HepG2 (cell line): ENCODE results near the gene KLHL21. TPM values are rescaled to one million over a fixed set of nuclear protein-coding genes. Genes with fewer than 3 reads are reported as not detected.

ENCODE experiments used
- FOXK2 ChIP-seq: fragments of 450-650 bp; IDR thresholded peaks from 2 replicates; pipeline ENCODE4 v1.6.1; 2016
- GZF1 ChIP-seq: sonication (generic); formaldehyde crosslinking; IDR thresholded peaks from 2 replicates; pipeline ENCODE4 v1.5.1; 2020; ENCODE audit warnings: mild to moderate bottlenecking, missing genetic modification reagents
- HCFC1 ChIP-seq: fragments of 150-350 bp; IDR thresholded peaks from 2 replicates; pipeline ENCODE4 v1.6.1; 2014; ENCODE audit warnings: low read depth, low read length
- HIVEP1 ChIP-seq: sonication (generic); formaldehyde crosslinking; IDR thresholded peaks from 2 replicates; pipeline ENCODE4 v1.4.0; 2020; ENCODE audit warnings: mild to moderate bottlenecking, missing genetic modification reagents
- HMG20A ChIP-seq: IDR thresholded peaks from 2 replicates; pipeline ENCODE4 v1.6.1; 2016; ENCODE audit warnings: borderline replicate concordance
- HMGA1 ChIP-seq: sonication (generic); formaldehyde crosslinking; conservative IDR thresholded peaks from 2 replicates; pipeline ENCODE4 v1.4.0; 2020; ENCODE audit warnings: missing genetic modification reagents
- HOXA5 ChIP-seq: sonication (generic); formaldehyde crosslinking; IDR thresholded peaks from 2 replicates; pipeline ENCODE4 v1.4.0; 2020; ENCODE audit warnings: missing genetic modification reagents
- KDM2A ChIP-seq: sonication (generic); formaldehyde crosslinking; IDR thresholded peaks from 2 replicates; pipeline ENCODE4 v1.4.0; 2020; ENCODE audit warnings: low read depth, missing genetic modification reagents, borderline replicate concordance
- KLF15 ChIP-seq: sonication (generic); formaldehyde crosslinking; IDR thresholded peaks from 2 replicates; pipeline ENCODE4 v1.8.1; 2023; ENCODE audit warnings: borderline replicate concordance, mild to moderate bottlenecking, inconsistent platforms, missing genetic modification reagents, mixed read lengths
- NFE2 ChIP-seq: sonication (generic); formaldehyde crosslinking; IDR thresholded peaks from 2 replicates; pipeline ENCODE4 v1.4.0; 2020; ENCODE audit warnings: missing genetic modification reagents
- NR1H2 ChIP-seq: sonication (generic); formaldehyde crosslinking; IDR thresholded peaks from 2 replicates; pipeline ENCODE4 v1.8.1; 2022; ENCODE audit warnings: low read depth, missing genetic modification reagents, borderline replicate concordance
- PAWR ChIP-seq: sonication (generic); formaldehyde crosslinking; IDR thresholded peaks from 2 replicates; pipeline ENCODE4 v1.4.0; 2020; ENCODE audit warnings: missing genetic modification reagents, mild to moderate bottlenecking, borderline replicate concordance
- RORA ChIP-seq: sonication (generic); formaldehyde crosslinking; IDR thresholded peaks from 2 replicates; pipeline ENCODE4 v1.5.0; 2020; ENCODE audit warnings: mild to moderate bottlenecking, missing genetic modification reagents, moderate library complexity
- TBL1XR1 ChIP-seq: fragments of 150-350 bp; IDR thresholded peaks from 2 replicates; pipeline ENCODE4 v1.6.1; 2014; ENCODE audit warnings: borderline replicate concordance, low read length; ENCODE audit not compliant: partially characterized antibody
- TMF1 ChIP-seq: sonication (generic); formaldehyde crosslinking; IDR thresholded peaks from 2 replicates; pipeline ENCODE4 v1.8.1; 2022; ENCODE audit warnings: low read depth, missing genetic modification reagents
- TOPORS ChIP-seq: sonication (generic); formaldehyde crosslinking; IDR thresholded peaks from 2 replicates; pipeline ENCODE4 v1.8.0; 2023; ENCODE audit warnings: mild to moderate bottlenecking, missing genetic modification reagents
- ZFP62 ChIP-seq: sonication (generic); formaldehyde crosslinking; IDR thresholded peaks from 2 replicates; pipeline ENCODE4 v1.4.0; 2020; ENCODE audit warnings: missing genetic modification reagents
- ZNF251 ChIP-seq: sonication (generic); formaldehyde crosslinking; IDR thresholded peaks from 2 replicates; pipeline ENCODE4 v1.9.0; 2021; ENCODE audit warnings: mild to moderate bottlenecking, missing genetic modification reagents
- ZNF253 ChIP-seq: sonication (generic); formaldehyde crosslinking; IDR thresholded peaks from 2 replicates; pipeline ENCODE4 v1.8.0; 2022; ENCODE audit warnings: mild to moderate bottlenecking, missing genetic modification reagents, borderline replicate concordance
- ZNF382 ChIP-seq: sonication (generic); formaldehyde crosslinking; IDR thresholded peaks from 2 replicates; pipeline ENCODE4 v1.5.0; 2020; ENCODE audit warnings: missing genetic modification reagents, mild to moderate bottlenecking, borderline replicate concordance
- ZNF616 ChIP-seq: sonication (generic); formaldehyde crosslinking; IDR thresholded peaks from 2 replicates; pipeline ENCODE4 v1.5.0; 2020; ENCODE audit warnings: low read depth, mild to moderate bottlenecking, missing genetic modification reagents
- ZNF678 ChIP-seq: sonication (generic); formaldehyde crosslinking; IDR thresholded peaks from 2 replicates; pipeline ENCODE4 v1.4.0; 2020; ENCODE audit warnings: mild to moderate bottlenecking, missing genetic modification reagents
- ZNF792 ChIP-seq: IDR thresholded peaks from 2 replicates; pipeline ENCODE4 v1.6.1; 2016
- ZSCAN9 ChIP-seq: IDR thresholded peaks from 2 replicates; pipeline ENCODE4 v1.6.1; 2016; ENCODE audit warnings: borderline replicate concordance
- polyA plus RNA-seq, 8 experiments: library from polyadenylated mRNA; depleted of rRNA in 3 of 8; stranded (reverse) in 7 of 8; unstranded in 1 of 8; fragments of >200 nt; fragmentation: Illumina TruSeq in 4 of 8; extraction: Trizol in 4 of 8; gene quantifications; 2 replicates each; pipeline versions ENCODE4 v1.2.1 to v1.2.3, GENCODE V29; 2011 to 2016; ENCODE audit warnings: low read depth in 4 of 8, missing spikeins in 1 of 8, mixed read lengths in 1 of 8; ENCODE audit not compliant: insufficient read depth in 1 of 8
- total RNA-seq, 5 experiments: library from RNA; depleted of rRNA; stranded (reverse); fragments of >200 nt; fragmentation: Illumina TruSeq; extraction: Trizol; gene quantifications; 2 replicates each; pipeline ENCODE4 v1.2.3, GENCODE V29; 2016; ENCODE audit warnings: low read depth in 1 of 5
- TF ChIP-seq, protein P1 (sequence below), 2 experiments: fragments of 450-650 bp in 1 of 2; sonication (generic) in 1 of 2; formaldehyde crosslinking; IDR thresholded peaks; 2 replicates each; pipeline versions ENCODE4 v1.5.0 to v1.8.0; 2020 to 2022; ENCODE audit warnings: mild to moderate bottlenecking in 1 of 2, missing genetic modification reagents in 1 of 2
- TF ChIP-seq, protein P2 (sequence below): sonication (generic); formaldehyde crosslinking; conservative IDR thresholded peaks from 2 replicates; pipeline ENCODE4 v1.8.0; 2022; ENCODE audit warnings: mild to moderate bottlenecking, moderate library complexity, missing genetic modification reagents
- TF ChIP-seq, protein P3 (sequence below): sonication (generic); formaldehyde crosslinking; IDR thresholded peaks from 2 replicates; pipeline ENCODE4 v1.9.0; 2021; ENCODE audit warnings: missing genetic modification reagents, borderline replicate concordance

Gene KLHL21
- total and polyA plus RNA-seq, 2 of the 13 experiments (the other 11 are each of a cell fraction or from before 2014, with no cell fraction given) = 14.8 to 25.0 TPM

DNA sequence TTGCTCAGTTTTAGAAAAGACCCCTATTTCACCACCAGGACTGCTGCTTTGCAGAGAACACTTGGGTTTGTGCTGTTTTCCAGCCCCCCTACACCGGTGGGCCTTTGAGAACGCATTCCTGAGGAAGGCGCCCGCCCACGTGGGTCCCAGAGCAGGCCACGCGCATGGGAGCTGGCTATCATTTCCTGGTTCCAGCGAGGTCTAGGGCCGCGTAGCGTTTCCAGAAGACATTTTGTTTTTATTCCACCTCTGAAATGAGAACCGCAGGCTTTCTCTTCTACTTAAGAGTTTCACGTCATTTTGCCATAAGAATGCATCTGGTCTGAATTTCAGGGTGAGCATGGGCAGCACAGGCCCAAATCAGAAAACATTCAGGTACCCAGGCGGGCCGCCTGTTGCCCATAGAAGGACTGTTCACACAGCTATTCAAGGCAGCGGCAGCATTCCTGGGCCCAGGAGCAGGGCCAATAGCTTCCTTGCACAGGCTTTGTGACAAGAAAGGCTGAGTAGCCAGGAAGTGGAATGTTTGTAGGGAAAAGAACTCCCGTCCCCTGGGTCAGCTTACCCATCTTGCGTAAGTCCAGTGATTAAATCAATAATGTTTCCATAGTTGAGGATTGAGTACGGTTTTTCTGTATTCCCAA is 1.4 kb upstream of the KLHL21 start (continued):
- TF ChIP-seq HOXA5 (no peak), PAWR (CRISPR knock-in tag) (no peak), GZF1 (no peak), ZNF616 (CRISPR knock-in tag) (no peak), HCFC1 (peak; percentile 13; the same call in 1 of the 2 replicates), RORA (no peak), ZNF792 (CRISPR knock-in tag) (peak; percentile 85; the same call in 1 of the 2 replicates), HIVEP1 (no peak), HMG20A (peak; percentile 68), KLF15 (CRISPR knock-in tag) (no peak), ZNF251 (CRISPR knock-in tag) (no peak), FOXK2 (no peak), ZNF382 (CRISPR knock-in tag) (no peak), ZNF678 (CRISPR knock-in tag) (no peak), TOPORS (0 out of 2 replicates have a peak, but pooled peaks have one; percentile 22), HMGA1 (CRISPR knock-in tag) (no peak), ZFP62 (CRISPR knock-in tag) (no peak), TBL1XR1 (no peak), TMF1 (CRISPR knock-in tag) (no peak; the same call in 1 of the 2 replicates), KDM2A (CRISPR knock-in tag) (peak; percentile 76), NFE2 (CRISPR knock-in tag) (no peak), ZNF253 (no peak), ZSCAN9 (CRISPR knock-in tag) (peak; percentile 88), NR1H2 (CRISPR knock-in tag) (no peak)
- TF ChIP-seq, protein P1, sequence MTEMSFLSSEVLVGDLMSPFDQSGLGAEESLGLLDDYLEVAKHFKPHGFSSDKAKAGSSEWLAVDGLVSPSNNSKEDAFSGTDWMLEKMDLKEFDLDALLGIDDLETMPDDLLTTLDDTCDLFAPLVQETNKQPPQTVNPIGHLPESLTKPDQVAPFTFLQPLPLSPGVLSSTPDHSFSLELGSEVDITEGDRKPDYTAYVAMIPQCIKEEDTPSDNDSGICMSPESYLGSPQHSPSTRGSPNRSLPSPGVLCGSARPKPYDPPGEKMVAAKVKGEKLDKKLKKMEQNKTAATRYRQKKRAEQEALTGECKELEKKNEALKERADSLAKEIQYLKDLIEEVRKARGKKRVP (CRISPR knock-in tag; IDR thresholded peaks at IDR 0.05) = peak in 1 of 2 experiments; percentile 56; a peak in 2 of 4 replicates
- TF ChIP-seq, protein P2, sequence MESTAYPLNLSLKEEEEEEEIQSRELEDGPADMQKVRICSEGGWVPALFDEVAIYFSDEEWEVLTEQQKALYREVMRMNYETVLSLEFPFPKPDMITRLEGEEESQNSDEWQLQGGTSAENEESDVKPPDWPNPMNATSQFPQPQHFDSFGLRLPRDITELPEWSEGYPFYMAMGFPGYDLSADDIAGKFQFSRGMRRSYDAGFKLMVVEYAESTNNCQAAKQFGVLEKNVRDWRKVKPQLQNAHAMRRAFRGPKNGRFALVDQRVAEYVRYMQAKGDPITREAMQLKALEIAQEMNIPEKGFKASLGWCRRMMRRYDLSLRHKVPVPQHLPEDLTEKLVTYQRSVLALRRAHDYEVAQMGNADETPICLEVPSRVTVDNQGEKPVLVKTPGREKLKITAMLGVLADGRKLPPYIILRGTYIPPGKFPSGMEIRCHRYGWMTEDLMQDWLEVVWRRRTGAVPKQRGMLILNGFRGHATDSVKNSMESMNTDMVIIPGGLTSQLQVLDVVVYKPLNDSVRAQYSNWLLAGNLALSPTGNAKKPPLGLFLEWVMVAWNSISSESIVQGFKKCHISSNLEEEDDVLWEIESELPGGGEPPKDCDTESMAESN (CRISPR knock-in tag) = peak; percentile 64
- TF ChIP-seq, protein P3, sequence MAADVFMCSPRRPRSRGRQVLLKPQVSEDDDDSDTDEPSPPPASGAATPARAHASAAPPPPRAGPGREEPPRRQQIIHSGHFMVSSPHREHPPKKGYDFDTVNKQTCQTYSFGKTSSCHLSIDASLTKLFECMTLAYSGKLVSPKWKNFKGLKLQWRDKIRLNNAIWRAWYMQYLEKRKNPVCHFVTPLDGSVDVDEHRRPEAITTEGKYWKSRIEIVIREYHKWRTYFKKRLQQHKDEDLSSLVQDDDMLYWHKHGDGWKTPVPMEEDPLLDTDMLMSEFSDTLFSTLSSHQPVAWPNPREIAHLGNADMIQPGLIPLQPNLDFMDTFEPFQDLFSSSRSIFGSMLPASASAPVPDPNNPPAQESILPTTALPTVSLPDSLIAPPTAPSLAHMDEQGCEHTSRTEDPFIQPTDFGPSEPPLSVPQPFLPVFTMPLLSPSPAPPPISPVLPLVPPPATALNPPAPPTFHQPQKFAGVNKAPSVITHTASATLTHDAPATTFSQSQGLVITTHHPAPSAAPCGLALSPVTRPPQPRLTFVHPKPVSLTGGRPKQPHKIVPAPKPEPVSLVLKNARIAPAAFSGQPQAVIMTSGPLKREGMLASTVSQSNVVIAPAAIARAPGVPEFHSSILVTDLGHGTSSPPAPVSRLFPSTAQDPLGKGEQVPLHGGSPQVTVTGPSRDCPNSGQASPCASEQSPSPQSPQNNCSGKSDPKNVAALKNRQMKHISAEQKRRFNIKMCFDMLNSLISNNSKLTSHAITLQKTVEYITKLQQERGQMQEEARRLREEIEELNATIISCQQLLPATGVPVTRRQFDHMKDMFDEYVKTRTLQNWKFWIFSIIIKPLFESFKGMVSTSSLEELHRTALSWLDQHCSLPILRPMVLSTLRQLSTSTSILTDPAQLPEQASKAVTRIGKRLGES (CRISPR knock-in tag) = no peak; the same call in 1 of the 2 replicates
